LNCAP (cell line): ENCODE measurements around the gene DHX8.

Experiments used
- CTCF ChIP-seq: fragments of 450-650 bp; IDR thresholded peaks from 2 replicates; pipeline ENCODE4 v1.5.1; 2017; ENCODE audit warnings: mild to moderate bottlenecking

The DHX8 gene

GRCh38 chr17:43532581-43532980 lies 48.8 kb downstream of the DHX8 start:
- TF ChIP-seq CTCF, result no peak

- no peak for TF ChIP-seq CTCF
Observed at GRCh38 chr17:43533699-43534098, 49.9 kb downstream of the DHX8 start.

- no peak for TF ChIP-seq CTCF
Observed at GRCh38 chr17:43534909-43535308, 51.1 kb downstream of the DHX8 start.

- no peak for TF ChIP-seq CTCF
Observed at GRCh38 chr17:43536236-43536992, 52.6 kb downstream of the DHX8 start.

- no peak for TF ChIP-seq CTCF
Observed at GRCh38 chr17:43540821-43541674, 57.3 kb downstream of the DHX8 start.

GRCh38 chr17:43542859-43543258 lies 59.1 kb downstream of the DHX8 start:
- no peak for TF ChIP-seq CTCF

GRCh38 chr17:43543300-43543699 lies 59.5 kb downstream of the DHX8 start:
- TF ChIP-seq CTCF, result no peak
